K562 (cell line): ENCODE data around the gene ALDH16A1. TPM values are rescaled to one million over a fixed set of nuclear protein-coding genes. Genes with fewer than 3 reads are reported as not detected.

Experiments
- POLR2B ChIP-seq: fragments of 450-650 bp; IDR thresholded peaks from 2 replicates; pipeline ENCODE4 v1.6.1; 2018; ENCODE audit warnings: low read depth; ENCODE audit not compliant: partially characterized antibody
- RBM14 ChIP-seq: fragments of 200-400 bp; formaldehyde crosslinking; IDR thresholded peaks from 2 replicates; pipeline ENCODE4 v1.6.1; 2018; ENCODE audit warnings: low read depth, mild to moderate bottlenecking, low read length, moderate library complexity, borderline replicate concordance; ENCODE audit not compliant: insufficient read depth
- SMAD3 ChIP-seq: fragments of 450-650 bp; formaldehyde crosslinking; conservative IDR thresholded peaks from 2 replicates; pipeline ENCODE4 v1.4.0; 2020; ENCODE audit warnings: mild to moderate bottlenecking
- polyA plus RNA-seq, 8 experiments: library from polyadenylated mRNA; depleted of rRNA in 4 of 8; stranded (reverse) in 5 of 8; unstranded in 3 of 8; fragments of >200 nt; fragmentation: Nextera tagmentation in 2 of 8; fragmentation: Illumina TruSeq in 1 of 8; extraction: Ambion mirVana in 2 of 8; extraction: Trizol in 1 of 8; gene quantifications; 2 replicates each; pipeline versions ENCODE4 v1.2.1 to v1.2.3, GENCODE V29; 2011 to 2014; ENCODE audit warnings: inconsistent platforms in 1 of 8, missing spikeins in 1 of 8
- total RNA-seq, 7 experiments: library from RNA; depleted of rRNA in 6 of 7; stranded (reverse); fragments of >200 nt in 6 of 7; fragmentation: Illumina TruSeq in 2 of 7; extraction: Trizol in 2 of 7; gene quantifications; 2 replicates each; pipeline versions ENCODE4 v1.2.1 to v1.2.3, GENCODE V29; 2011 to 2021; ENCODE audit warnings: low replicate concordance in 1 of 7
- TF ChIP-seq, protein P1 (sequence below): sonication (generic); formaldehyde crosslinking; IDR thresholded peaks from 2 replicates; pipeline ENCODE4 v1.8.1; 2023; ENCODE audit warnings: mild to moderate bottlenecking, missing genetic modification reagents, moderate library complexity
- TF ChIP-seq, protein P2 (sequence below): fragments of 450-650 bp; IDR thresholded peaks from 2 replicates; pipeline ENCODE4 v1.6.1; 2018; ENCODE audit not compliant: partially characterized antibody

Gene ALDH16A1
- total and polyA plus RNA-seq, 9 of the 15 experiments (the other 6 are each of a cell fraction or from before 2014, with no cell fraction given) = 2.2 to 52.2 (median 7.6) TPM

GRCh38 chr19:49453013-49453756, at the start of gene ALDH16A1 (continued):
- TF ChIP-seq RBM14 (no peak), POLR2B (peak; percentile 100), SMAD3 (CRISPR knock-in tag) (no peak)
- TF ChIP-seq, protein P1, sequence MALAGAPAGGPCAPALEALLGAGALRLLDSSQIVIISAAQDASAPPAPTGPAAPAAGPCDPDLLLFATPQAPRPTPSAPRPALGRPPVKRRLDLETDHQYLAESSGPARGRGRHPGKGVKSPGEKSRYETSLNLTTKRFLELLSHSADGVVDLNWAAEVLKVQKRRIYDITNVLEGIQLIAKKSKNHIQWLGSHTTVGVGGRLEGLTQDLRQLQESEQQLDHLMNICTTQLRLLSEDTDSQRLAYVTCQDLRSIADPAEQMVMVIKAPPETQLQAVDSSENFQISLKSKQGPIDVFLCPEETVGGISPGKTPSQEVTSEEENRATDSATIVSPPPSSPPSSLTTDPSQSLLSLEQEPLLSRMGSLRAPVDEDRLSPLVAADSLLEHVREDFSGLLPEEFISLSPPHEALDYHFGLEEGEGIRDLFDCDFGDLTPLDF (CRISPR knock-in tag) = peak; percentile 71; the same call in 1 of the 2 replicates
- TF ChIP-seq, protein P2, sequence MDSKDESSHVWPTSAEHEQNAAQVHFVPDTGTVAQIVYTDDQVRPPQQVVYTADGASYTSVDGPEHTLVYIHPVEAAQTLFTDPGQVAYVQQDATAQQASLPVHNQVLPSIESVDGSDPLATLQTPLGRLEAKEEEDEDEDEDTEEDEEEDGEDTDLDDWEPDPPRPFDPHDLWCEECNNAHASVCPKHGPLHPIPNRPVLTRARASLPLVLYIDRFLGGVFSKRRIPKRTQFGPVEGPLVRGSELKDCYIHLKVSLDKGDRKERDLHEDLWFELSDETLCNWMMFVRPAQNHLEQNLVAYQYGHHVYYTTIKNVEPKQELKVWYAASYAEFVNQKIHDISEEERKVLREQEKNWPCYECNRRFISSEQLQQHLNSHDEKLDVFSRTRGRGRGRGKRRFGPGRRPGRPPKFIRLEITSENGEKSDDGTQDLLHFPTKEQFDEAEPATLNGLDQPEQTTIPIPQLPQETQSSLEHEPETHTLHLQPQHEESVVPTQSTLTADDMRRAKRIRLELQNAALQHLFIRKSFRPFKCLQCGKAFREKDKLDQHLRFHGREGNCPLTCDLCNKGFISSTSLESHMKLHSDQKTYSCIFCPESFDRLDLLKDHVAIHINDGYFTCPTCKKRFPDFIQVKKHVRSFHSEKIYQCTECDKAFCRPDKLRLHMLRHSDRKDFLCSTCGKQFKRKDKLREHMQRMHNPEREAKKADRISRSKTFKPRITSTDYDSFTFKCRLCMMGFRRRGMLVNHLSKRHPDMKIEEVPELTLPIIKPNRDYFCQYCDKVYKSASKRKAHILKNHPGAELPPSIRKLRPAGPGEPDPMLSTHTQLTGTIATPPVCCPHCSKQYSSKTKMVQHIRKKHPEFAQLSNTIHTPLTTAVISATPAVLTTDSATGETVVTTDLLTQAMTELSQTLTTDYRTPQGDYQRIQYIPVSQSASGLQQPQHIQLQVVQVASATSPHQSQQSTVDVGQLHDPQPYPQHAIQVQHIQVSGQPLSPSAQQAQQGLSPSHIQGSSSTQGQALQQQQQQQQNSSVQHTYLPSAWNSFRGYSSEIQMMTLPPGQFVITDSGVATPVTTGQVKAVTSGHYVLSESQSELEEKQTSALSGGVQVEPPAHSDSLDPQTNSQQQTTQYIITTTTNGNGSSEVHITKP = peak; percentile 46
